Measurements from ENCODE around the gene EPSTI1. TPM values are rescaled to one million over a fixed set of nuclear protein-coding genes. Genes with fewer than 3 reads are reported as not detected.

The EPSTI1 gene
- polyA plus RNA-seq, 1 experiment, result 2.5 TPM

- CTCF ChIA-PET, result no interaction called here
- DNase-seq (ENCODE audit: low read depth), result no peak
- Histone ChIP-seq H3K36me3 (ENCODE audit: control insufficient read depth, insufficient read depth, low read length) (0 out of 2 replicates have a peak, but pooled peaks cover 1% of the 10 kb centered on the region), H3K4me3 (ENCODE audit: low read depth, low read length) (no peak overlapping the region), H3K27me3 (ENCODE audit: control insufficient read depth, insufficient read depth, low read length) (no peaks in the 10 kb centered on the region)
- POLR2A ChIA-PET, result no interaction called here
- TF ChIP-seq, protein P1, sequence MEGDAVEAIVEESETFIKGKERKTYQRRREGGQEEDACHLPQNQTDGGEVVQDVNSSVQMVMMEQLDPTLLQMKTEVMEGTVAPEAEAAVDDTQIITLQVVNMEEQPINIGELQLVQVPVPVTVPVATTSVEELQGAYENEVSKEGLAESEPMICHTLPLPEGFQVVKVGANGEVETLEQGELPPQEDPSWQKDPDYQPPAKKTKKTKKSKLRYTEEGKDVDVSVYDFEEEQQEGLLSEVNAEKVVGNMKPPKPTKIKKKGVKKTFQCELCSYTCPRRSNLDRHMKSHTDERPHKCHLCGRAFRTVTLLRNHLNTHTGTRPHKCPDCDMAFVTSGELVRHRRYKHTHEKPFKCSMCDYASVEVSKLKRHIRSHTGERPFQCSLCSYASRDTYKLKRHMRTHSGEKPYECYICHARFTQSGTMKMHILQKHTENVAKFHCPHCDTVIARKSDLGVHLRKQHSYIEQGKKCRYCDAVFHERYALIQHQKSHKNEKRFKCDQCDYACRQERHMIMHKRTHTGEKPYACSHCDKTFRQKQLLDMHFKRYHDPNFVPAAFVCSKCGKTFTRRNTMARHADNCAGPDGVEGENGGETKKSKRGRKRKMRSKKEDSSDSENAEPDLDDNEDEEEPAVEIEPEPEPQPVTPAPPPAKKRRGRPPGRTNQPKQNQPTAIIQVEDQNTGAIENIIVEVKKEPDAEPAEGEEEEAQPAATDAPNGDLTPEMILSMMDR (IDR thresholded peaks at IDR 0.05; ENCODE audit: insufficient read depth, low read depth, low read length), result no peak
Observed at GRCh38 chr13:43036351-43037250, 44.6 kb upstream of the EPSTI1 start.

- ChIA-PET CTCF (no interaction called here), POLR2A (no interaction called here)
- TF ChIP-seq, protein P1 (IDR thresholded peaks at IDR 0.05; ENCODE audit: insufficient read depth, low read depth, low read length), result no peak
- Histone ChIP-seq H3K4me3 (ENCODE audit: low read depth, low read length) (no peak overlapping the region), H3K27me3 (ENCODE audit: control insufficient read depth, insufficient read depth, low read length) (no peaks in the 10 kb centered on the region), H3K36me3 (ENCODE audit: control insufficient read depth, insufficient read depth, low read length) (0 out of 2 replicates have a peak, but pooled peaks cover 1% of the 10 kb centered on the region)
- no peak for DNase-seq (ENCODE audit: low read depth)
Observed at GRCh38 chr13:43033038-43033437, 41.0 kb upstream of the EPSTI1 start.

GRCh38 chr13:43031881-43032280, 39.8 kb upstream of the EPSTI1 start:
- ChIA-PET POLR2A (no interaction called here), CTCF (interaction anchor here (1.0 kb wide), 1 partner anchor 62 kb away, joined by 3 read pairs; no protein-coding TSS in a partner anchor)
- no peak for DNase-seq (ENCODE audit: low read depth)
- Histone ChIP-seq H3K36me3 (ENCODE audit: control insufficient read depth, insufficient read depth, low read length) (0 out of 2 replicates have a peak, but pooled peaks cover 1% of the 10 kb centered on the region), H3K27me3 (ENCODE audit: control insufficient read depth, insufficient read depth, low read length) (no peaks in the 10 kb centered on the region), H3K4me3 (ENCODE audit: low read depth, low read length) (no peak overlapping the region)
- TF ChIP-seq, protein P1 (IDR thresholded peaks at IDR 0.05; ENCODE audit: insufficient read depth, low read depth, low read length), result no peak

DNA sequence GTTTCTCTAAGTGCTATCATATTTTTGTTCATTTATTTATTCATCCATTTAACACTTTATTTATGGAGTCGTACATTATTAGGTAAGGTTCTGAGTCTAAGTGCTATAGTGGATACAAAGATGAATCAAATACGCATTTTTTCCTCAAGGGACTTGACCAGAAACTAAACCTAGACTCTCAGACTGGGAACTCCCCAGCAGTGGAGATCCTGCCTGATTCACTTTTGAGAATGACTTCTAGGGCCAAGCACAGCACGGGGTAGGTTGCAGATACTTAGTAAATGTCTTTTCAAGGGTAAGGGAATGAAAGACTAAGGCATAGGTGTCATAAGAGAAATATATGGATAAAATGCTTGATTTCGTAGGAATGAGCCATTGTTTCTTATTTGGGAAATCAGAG, 38.5 kb upstream of the EPSTI1 start:
- DNase-seq (ENCODE audit: low read depth), result no peak
- Histone ChIP-seq H3K36me3 (ENCODE audit: control insufficient read depth, insufficient read depth, low read length) (no peaks in the 10 kb centered on the region), H3K4me3 (ENCODE audit: low read depth, low read length) (no peak overlapping the region), H3K27me3 (ENCODE audit: control insufficient read depth, insufficient read depth, low read length) (no peaks in the 10 kb centered on the region)
- TF ChIP-seq, protein P1 (IDR thresholded peaks at IDR 0.05; ENCODE audit: insufficient read depth, low read depth, low read length), result no peak
- ChIA-PET CTCF (no interaction called here), POLR2A (no interaction called here)

DNA sequence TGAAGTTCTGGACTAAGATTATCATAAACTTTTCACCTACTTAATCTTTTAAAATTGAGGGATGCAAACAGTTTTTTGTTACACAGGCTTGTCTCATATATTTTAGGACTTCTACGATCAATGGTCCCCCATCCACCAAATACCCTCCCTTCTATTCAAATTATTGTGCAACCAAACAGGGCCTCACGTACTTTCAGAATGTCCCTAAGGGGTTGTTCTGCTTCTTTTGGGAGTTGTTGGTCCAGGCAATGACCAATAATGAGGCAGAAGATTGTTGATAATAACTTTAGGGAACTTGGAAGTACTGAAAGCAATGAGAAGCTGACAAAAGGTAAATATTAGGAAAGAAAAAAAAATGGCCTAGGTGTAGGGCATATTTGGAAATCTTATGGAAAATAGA, 34.2 kb upstream of the EPSTI1 start:
- CTCF ChIA-PET, result no interaction called here
- TF ChIP-seq, protein P1 (IDR thresholded peaks at IDR 0.05; ENCODE audit: insufficient read depth, low read depth, low read length), result no peak
- H3K4me3 ChIP-seq (ENCODE audit: low read depth, low read length), result no peak overlapping the region
- no peak for DNase-seq (ENCODE audit: low read depth)
- H3K36me3 ChIP-seq (ENCODE audit: control insufficient read depth, insufficient read depth, low read length), result no peaks in the 10 kb centered on the region
- H3K27me3 ChIP-seq (ENCODE audit: control insufficient read depth, insufficient read depth, low read length), result no peaks in the 10 kb centered on the region
- POLR2A ChIA-PET, result no interaction called here
